Right forelimb (tissue), 1 donor: Measurements from ENCODE around the gene JAZF1.
A peak's percentile ranks its signal among the peaks of the same experiment; 100 is the strongest.
"Not testable (repeated sequence)": the region's sequence is repeated elsewhere in the genome, so short reads cannot be mapped to it uniquely, and the experiment has no call there.

ENCODE experiments used
- DNase-seq: peaks from one replicate; pipeline ENCODE4 v3.0.0-alpha.2; 2018

JAZF1 gene

DNA sequence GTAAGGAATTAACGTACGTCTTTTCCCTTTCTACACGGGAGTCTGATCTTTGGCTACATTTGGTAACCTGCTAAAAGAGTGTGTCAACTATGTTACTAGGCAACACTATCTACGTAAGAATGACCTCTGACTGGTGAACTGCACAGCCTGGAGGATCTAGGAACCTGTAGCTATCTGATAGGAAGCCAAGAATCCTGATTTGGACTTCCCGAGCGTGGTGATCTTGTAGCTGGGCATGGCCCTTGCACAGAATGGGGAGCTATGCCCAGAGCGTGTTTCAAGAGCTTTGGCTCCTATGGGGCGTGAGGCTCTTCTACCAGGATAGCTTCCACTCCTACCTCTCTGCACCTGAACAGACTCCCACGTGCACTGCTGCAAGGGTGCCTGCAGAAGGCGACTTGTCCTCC, 283.2 kb downstream of the JAZF1 start:
- DNase-seq = no peak

DNA sequence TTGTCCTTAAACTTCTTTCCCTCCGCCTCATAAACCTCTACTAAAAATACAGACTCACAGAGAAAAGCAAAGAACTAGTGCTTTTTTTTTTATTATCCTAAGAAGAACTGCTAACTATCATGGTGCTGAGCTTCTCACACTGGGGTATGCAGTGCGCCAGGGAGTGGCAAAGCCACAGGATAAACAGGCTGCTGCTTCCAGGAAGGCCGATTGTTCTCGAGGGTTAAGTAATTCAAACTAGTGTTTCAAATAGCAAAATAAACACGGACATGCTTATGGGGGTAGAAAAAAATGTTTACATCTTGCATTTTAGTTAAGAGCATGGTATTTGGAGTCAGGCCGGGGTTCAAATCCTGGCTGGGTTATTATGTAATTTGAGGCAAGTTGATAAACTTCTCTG, 283.6 kb downstream of the JAZF1 start:
- DNase-seq = no peak

- no peak for DNase-seq
Measured at GRCh38 chr7:27895551-27895950, 285.0 kb downstream of the JAZF1 start.

GRCh38 chr7:27890205-27890849, 290.3 kb downstream of the JAZF1 start:
- DNase-seq = no peak

GRCh38 chr7:27889800-27890199, 290.8 kb downstream of the JAZF1 start:
- no peak for DNase-seq

DNA sequence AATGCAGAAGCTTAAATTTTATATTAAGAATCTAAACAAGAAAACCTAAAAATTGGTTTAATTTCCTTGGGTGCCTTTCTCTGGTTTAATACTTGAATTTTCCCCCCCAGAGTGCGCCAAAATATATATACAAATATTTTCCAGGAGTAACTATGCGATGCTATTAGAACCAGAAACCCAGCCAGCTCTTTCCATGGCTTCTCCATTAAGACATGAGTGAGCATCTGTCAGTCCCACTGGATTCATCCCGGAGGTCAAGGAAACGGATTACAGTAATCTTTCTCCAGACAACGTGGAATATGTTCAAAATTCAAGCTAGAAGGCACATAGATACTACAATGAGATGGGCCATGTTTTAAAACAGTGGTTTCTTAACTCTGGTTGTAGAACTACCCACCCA, 291.9 kb downstream of the JAZF1 start:
- no peak for DNase-seq

- not testable (repeated sequence) for DNase-seq
Measured at GRCh38 chr7:27886710-27887109, 293.9 kb downstream of the JAZF1 start.

- no peak for DNase-seq
Measured at GRCh38 chr7:27885652-27886051, 294.9 kb downstream of the JAZF1 start.

DNA sequence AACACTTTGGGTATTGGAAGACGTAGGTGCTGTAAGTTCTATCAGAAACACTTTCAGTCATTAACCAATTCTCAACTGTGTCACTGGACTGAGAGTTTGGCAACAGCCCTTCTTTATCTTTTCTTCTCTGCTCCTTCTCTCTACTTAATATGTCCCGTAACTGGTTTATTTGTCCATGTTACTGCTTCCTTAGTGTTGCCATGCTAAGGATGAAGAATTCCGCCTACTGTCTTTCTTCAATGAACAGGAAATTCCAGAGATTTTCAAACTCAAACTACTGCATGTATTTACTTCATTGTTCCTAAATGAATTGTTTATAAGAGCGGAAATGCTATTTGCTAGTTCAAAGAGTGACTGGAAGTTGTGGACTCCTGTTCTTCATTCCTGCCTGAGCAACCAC, 296.9 kb downstream of the JAZF1 start:
- DNase-seq = no peak

GRCh38 chr7:27876756-27877155, 303.8 kb downstream of the JAZF1 start:
- DNase-seq = no peak

DNA sequence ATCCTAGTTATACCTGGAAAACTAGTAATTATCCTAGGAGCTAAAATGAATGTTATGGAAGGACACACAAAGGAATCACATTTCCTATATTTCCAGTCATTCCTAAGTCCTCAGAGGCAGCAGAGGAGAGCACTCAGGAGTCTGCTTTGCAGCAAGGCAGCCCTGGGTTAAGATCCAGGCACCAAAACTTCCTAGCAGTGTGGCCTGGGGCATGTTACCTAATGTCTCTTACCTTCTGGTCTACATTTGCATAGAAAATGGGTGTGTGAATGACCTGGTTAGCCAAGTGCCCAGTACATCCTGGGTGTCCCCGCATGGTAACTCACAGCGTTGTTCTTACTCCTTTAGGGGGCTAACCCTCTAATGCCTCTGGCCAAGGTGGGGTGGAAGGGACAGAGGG, 304.8 kb downstream of the JAZF1 start:
- no peak for DNase-seq

- no peak for DNase-seq
Measured at GRCh38 chr7:27875061-27875460, 305.5 kb downstream of the JAZF1 start.

GRCh38 chr7:27873981-27874957, 306.3 kb downstream of the JAZF1 start:
- peak; percentile 63 for DNase-seq

DNA sequence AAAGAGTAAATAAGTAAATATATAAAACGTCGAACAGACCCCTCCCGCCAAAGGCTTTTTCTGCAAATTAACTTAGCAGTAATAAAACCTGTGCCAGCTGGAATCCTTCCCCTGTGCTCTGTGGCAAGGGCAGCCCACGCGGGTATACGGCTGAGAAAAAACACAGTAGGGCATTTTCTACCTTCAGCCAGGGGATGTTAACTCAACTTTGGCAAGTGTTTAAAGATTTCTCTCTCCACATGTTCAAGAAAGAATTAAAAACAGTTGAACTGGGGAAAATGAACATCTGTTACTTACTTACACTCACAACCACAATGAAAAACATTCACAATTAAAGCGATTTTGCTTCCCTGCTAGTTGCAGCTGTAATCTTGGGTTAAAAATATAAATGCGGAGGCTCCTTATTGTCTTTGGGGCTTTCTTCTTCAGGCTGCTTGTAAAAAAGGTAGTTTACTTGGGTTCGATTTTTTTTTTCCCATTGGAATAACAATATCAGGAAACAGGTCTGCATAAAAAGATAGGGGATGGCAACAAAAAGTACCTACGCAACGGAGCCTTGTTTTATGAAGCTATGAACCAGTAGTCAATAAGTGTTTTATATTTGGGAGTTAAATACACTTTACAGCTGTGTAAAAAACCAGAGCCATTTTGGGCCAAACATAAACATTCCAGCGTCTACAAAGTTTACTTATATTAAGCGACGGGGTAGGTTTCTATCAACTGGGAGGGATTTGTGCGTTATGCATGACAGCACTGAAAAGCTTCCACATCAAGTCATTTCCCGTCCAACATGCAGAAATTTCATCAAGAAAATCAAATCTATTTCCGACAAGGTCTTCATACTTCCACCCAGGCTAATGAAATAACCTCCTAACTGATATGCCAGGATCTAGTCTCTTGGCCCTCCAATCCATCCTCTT, 308.0 kb downstream of the JAZF1 start:
- no peak for DNase-seq

DNA sequence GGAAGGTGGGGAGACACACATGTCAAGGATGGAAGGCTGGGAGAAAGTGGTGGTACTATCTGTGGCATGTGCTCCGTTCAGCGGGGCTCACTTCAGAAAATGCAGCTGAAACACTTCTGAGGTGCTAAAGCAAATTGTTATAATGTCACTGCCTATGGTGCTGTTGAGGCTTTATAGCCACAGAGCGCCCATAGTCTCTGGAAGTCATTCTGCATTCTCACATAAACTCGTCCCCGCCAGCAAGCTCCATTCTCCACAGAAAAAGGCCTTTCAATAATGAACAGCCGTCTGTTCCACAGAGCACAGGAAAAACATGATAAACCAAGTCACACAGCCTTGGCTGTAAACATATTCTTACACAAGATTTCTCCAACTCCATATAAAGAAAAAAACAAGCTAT, 308.7 kb downstream of the JAZF1 start:
- no peak for DNase-seq

GRCh38 chr7:27871086-27871485, 309.5 kb downstream of the JAZF1 start:
- no peak for DNase-seq

GRCh38 chr7:27870595-27870994, 310.0 kb downstream of the JAZF1 start:
- no peak for DNase-seq

DNA sequence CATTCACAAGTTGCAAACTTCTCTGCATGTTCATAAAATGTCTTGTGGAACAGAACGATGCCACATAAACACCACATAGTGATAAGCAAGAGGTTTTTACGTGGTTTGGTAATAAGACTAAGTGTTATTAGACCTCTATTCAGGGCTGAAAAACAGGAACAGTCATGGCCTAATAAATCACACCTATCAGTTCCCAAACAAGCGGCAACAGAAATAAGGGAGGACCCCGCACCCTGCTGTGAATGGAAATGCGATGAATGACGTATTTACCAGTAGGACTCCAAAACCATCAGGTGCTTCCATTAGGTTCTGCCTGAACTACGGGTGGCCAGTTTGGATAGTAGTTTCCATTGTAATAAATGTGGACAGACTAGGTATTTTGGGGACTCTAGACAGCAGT, 311.5 kb downstream of the JAZF1 start:
- DNase-seq = no peak

DNA sequence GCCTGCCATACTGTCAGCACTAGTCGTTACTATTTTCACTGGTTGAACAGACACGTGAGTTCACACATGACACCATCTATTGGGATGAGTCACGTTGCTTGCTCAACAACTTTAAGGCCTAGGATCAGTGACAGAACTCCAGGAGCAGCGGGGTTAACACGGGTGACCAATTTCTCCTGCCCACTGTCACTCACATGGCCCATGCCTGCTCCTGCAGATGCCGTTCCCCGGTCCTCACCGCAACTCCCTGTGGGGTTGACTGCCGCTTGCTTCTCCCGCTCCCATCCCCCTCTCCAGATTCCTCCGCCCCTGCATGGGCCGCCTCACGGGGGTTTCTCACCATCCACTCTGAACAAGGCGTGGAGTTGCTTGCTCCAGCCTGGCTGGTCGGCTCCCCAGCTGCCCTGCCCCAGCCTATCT, 312.5 kb downstream of the JAZF1 start:
- DNase-seq = no peak

DNA sequence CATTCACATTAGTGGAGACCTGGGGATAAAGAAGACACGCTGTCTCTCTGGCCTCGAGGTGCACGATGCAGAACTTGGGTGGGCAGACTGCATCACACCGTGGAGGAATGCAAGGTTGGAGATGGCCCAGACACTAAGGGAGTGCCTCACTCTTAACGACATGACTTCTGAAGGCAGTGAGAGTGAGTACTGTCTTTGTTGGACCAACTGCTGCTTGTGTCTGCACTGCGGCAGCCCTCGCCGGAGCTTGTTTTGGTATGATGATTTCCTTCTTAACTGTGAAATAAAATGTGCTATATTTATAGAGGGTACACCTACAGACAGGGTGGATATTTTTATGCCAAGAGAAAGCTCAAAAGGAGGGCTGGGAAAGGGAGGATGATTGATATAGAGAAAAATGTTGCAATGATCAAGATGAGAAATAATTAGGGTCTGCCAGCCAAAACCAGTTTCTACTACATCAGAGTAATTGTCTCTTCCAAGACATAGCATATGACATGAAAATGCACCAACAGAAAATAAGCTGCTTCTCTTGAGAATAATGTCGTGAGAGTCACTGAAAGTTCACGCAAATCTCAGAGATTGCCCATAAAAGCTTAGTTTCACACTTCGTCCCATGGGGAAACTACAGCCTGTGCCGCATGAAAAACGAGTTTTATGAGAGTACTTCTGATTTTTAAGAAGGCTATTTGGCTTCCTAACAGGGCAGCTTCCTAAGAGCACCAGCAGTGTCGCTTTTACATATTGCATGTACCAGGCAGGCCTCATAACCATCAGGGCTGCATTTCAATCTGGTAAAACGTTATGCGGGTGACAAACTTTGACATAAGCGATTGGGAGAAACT, 313.5 kb downstream of the JAZF1 start:
- DNase-seq = no peak

GRCh38 chr7:27866256-27866655, 314.3 kb downstream of the JAZF1 start:
- no peak for DNase-seq

DNA sequence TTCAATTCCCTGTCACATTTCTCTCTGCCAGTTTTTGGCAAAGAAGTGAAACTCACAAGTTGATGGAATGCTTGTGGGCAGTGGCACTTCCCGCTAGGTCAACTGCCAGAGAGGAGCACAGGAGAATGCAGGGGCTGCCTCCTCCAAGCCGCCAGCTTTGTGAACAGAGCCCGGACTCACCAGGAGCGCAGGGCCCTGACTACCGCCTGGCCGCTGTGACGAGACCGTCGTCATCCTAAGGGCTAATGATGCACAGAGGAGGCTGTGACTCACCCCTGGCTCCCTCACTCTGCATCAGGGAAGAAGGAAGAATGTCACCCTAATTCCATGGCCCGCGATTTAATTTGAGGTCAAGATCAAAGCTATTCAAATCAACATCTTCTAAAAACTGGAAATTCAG, 316.7 kb downstream of the JAZF1 start:
- DNase-seq = no peak
